HEK293T (cell line): ENCODE data around the gene NEK10.

Experiments
- ELF4 ChIP-seq: fragments of 450-650 bp; IDR thresholded peaks from 2 replicates; pipeline ENCODE4 v1.6.1; 2017; ENCODE audit warnings: antibody characterized with exemption
- FOXK2 ChIP-seq: fragments of 450-650 bp; IDR thresholded peaks from 2 replicates; pipeline ENCODE4 v1.6.1; 2016; ENCODE audit warnings: mild to moderate bottlenecking
- FOXM1 ChIP-seq: fragments of 450-650 bp; IDR thresholded peaks from 2 replicates; pipeline ENCODE4 v1.6.1; 2017; ENCODE audit warnings: mild to moderate bottlenecking, borderline replicate concordance
- L3MBTL2 ChIP-seq: fragments of 450-650 bp; conservative IDR thresholded peaks from 2 replicates; pipeline ENCODE4 v1.6.1; 2016; ENCODE audit warnings: mild to moderate bottlenecking
- LEF1 ChIP-seq: fragments of 450-650 bp; IDR thresholded peaks from 2 replicates; pipeline ENCODE4 v1.6.1; 2017; ENCODE audit warnings: mild to moderate bottlenecking, borderline replicate concordance
- NFRKB ChIP-seq: fragments of 450-650 bp; IDR thresholded peaks from 2 replicates; pipeline ENCODE4 v1.6.1; 2016; ENCODE audit warnings: mild to moderate bottlenecking, moderate library complexity
- SP1 ChIP-seq: fragments of 450-650 bp; IDR thresholded peaks from 2 replicates; pipeline ENCODE4 v1.6.1; 2017
- SUZ12 ChIP-seq: fragments of 450-650 bp; IDR thresholded peaks from 2 replicates; pipeline ENCODE4 v1.6.1; 2016; ENCODE audit warnings: mild to moderate bottlenecking
- ZNF384 ChIP-seq: fragments of 450-650 bp; IDR thresholded peaks from 2 replicates; pipeline ENCODE4 v1.6.1; 2016
- TF ChIP-seq, protein P1 (sequence below): fragments of 450-650 bp; IDR thresholded peaks from 2 replicates; pipeline ENCODE4 v1.6.1; 2016

DNA sequence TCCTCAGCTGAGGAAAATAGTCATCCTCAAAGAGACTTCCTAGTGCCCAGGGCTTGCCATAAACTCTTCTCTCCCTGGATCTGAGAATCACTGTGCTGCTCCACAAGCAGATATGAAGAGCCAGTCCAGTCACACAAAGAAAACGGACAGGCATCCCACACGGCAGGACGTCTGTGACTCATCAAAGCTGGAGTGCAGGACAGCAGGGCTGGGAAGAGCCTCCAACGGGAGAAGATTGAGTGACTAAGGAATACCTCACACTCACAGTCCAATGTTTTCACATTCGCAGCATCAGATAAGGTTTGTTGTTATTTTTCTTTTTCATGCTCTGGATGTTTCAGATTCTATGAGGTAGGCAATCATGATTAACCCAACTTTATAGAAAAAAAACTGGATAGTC, 57.8 kb downstream of the NEK10 start:
- TF ChIP-seq, protein P1, sequence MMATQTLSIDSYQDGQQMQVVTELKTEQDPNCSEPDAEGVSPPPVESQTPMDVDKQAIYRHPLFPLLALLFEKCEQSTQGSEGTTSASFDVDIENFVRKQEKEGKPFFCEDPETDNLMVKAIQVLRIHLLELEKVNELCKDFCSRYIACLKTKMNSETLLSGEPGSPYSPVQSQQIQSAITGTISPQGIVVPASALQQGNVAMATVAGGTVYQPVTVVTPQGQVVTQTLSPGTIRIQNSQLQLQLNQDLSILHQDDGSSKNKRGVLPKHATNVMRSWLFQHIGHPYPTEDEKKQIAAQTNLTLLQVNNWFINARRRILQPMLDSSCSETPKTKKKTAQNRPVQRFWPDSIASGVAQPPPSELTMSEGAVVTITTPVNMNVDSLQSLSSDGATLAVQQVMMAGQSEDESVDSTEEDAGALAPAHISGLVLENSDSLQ, result no peak
- TF ChIP-seq L3MBTL2, result no peak
- TF ChIP-seq SUZ12, result no peak
- no peak for TF ChIP-seq ELF4
- TF ChIP-seq LEF1, result no peak
- no peak for TF ChIP-seq FOXM1
- no peak for TF ChIP-seq ZNF384
- no peak for TF ChIP-seq SP1
- TF ChIP-seq NFRKB, result no peak
- TF ChIP-seq FOXK2, result no peak
